Activated naive CD4-positive, alpha-beta T cell treated with anti-CD3 and anti-CD28 coated beads, Interleukin-2, amount 50 U/mL, for 24 hours (primary cell): ENCODE data around the gene DPYD.

Source experiments
- H3K27ac Mint-ChIP-seq: one replicate; pipeline ENCODE4 v1.8.0; 2021; ENCODE audit warnings: mild to moderate bottlenecking, mixed read lengths
- H3K27me3 Mint-ChIP-seq: one replicate; pipeline ENCODE4 v1.8.0; 2021; ENCODE audit warnings: mixed read lengths
- H3K36me3 Mint-ChIP-seq: one replicate; pipeline ENCODE4 v1.8.0; 2021; ENCODE audit warnings: mixed read lengths
- H3K4me1 Mint-ChIP-seq: one replicate; pipeline ENCODE4 v1.8.0; 2021; ENCODE audit warnings: mixed read lengths
- H3K4me3 Mint-ChIP-seq: one replicate; pipeline ENCODE4 v1.8.0; 2021; ENCODE audit warnings: mild to moderate bottlenecking, mixed read lengths
- H3K9me3 Mint-ChIP-seq: one replicate; pipeline ENCODE4 v1.8.0; 2021; ENCODE audit warnings: mixed read lengths

DPYD gene

DNA sequence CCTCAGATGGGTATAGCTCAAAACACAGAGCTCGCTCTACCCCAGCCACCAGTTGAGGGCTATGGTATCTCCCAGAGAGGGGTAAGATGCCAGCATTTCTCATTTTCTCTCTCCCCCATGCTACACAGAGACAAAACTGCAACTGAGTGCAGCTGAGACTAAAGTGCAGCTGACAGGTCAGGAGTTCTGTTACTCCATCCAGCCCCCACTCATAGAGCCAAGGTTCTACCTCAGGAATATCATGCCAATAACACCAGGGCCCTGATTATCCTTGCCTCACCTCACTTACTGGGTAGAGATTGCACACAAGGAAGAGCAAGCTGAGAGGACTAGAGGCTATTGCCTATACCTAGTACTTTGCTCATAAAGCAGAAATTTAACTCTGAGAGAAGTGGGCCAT lies 34.6 kb downstream of the DPYD start:
- Mint-ChIP-seq H3K9me3 (peaks cover 18% of the 10 kb centered on the region), H3K27ac (no peak overlapping the region), H3K4me3 (no peak overlapping the region), H3K4me1 (peaks cover 38% of the 10 kb centered on the region), H3K27me3 (no peaks in the 10 kb centered on the region), H3K36me3 (peaks cover 27% of the 10 kb centered on the region)

GRCh38 chr1:97883823-97884222 lies 37.0 kb downstream of the DPYD start:
- Mint-ChIP-seq H3K27ac (no peak overlapping the region), H3K27me3 (no peaks in the 10 kb centered on the region), H3K36me3 (peaks cover 24% of the 10 kb centered on the region), H3K4me1 (peaks cover 38% of the 10 kb centered on the region), H3K4me3 (no peak overlapping the region), H3K9me3 (peaks cover 10% of the 10 kb centered on the region)

DNA sequence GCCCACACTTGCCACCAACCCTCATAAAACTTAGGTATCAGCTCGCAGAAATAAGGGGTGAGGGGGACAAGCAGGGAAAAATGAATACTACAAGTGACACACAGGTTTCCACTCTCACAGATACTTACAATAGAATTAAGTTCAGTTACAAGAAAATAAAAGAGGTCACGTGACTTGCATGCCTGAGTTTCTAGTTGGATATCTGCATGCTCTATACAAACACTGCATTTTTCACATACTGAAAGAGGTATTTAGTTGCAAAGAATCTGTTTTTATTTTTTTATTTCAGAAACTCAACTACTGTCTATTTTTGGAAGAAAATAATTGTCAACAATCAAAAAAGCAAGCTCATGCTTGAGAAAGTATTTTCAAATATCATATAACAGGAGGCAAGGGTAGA lies 43.5 kb downstream of the DPYD start:
- Mint-ChIP-seq H3K4me1 (peaks cover 16% of the 10 kb centered on the region), H3K27me3 (no peaks in the 10 kb centered on the region), H3K36me3 (peaks cover 22% of the 10 kb centered on the region), H3K9me3 (no peaks in the 10 kb centered on the region), H3K4me3 (no peak overlapping the region), H3K27ac (no peak overlapping the region)

- Mint-ChIP-seq H3K4me1 (peaks cover 20% of the 10 kb centered on the region), H3K27ac (no peak overlapping the region), H3K27me3 (no peaks in the 10 kb centered on the region), H3K9me3 (no peaks in the 10 kb centered on the region), H3K36me3 (peaks cover 26% of the 10 kb centered on the region), H3K4me3 (no peak overlapping the region)
These were observed 44.8 kb downstream of the DPYD start for GRCh38 chr1:97875996-97876395.

DNA sequence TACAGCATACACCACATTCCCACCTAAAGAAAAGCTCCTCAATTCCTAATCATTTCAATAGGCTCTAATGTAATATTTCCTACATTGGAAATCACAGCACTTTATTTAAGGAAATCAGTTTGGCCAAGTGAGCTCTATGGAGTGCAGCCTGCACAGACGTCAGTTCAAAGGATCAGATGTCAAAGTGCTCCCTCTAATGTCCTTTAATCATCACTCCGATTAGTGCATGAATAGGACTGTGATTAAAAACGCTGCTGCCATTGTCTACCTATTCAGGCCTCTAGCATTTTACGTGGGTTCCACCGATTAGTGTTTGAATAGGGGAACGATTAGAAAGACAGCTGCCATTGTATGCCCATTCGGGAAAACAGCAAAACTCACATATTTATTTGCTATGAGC lies 50.2 kb downstream of the DPYD start:
- H3K27me3 Mint-ChIP-seq, result no peaks in the 10 kb centered on the region
- no peak overlapping the region for H3K4me3 Mint-ChIP-seq
- no peaks in the 10 kb centered on the region for H3K9me3 Mint-ChIP-seq
- peaks cover 28% of the 10 kb centered on the region for H3K4me1 Mint-ChIP-seq
- peaks cover 29% of the 10 kb centered on the region for H3K36me3 Mint-ChIP-seq
- no peak overlapping the region for H3K27ac Mint-ChIP-seq

- peaks cover 27% of the 10 kb centered on the region for H3K36me3 Mint-ChIP-seq
- no peaks in the 10 kb centered on the region for H3K9me3 Mint-ChIP-seq
- peaks cover 40% of the 10 kb centered on the region for H3K4me1 Mint-ChIP-seq
- H3K27me3 Mint-ChIP-seq, result no peaks in the 10 kb centered on the region
- no peak overlapping the region for H3K27ac Mint-ChIP-seq
- H3K4me3 Mint-ChIP-seq, result no peak overlapping the region
These were observed 51.4 kb downstream of the DPYD start for GRCh38 chr1:97869441-97869840.

- H3K4me1 Mint-ChIP-seq, result peaks cover 42% of the 10 kb centered on the region
- H3K9me3 Mint-ChIP-seq, result no peaks in the 10 kb centered on the region
- H3K36me3 Mint-ChIP-seq, result peaks cover 22% of the 10 kb centered on the region
- H3K4me3 Mint-ChIP-seq, result no peak overlapping the region
- H3K27me3 Mint-ChIP-seq, result no peaks in the 10 kb centered on the region
- H3K27ac Mint-ChIP-seq, result no peak overlapping the region
These were observed 53.7 kb downstream of the DPYD start for GRCh38 chr1:97867127-97867526.

DNA sequence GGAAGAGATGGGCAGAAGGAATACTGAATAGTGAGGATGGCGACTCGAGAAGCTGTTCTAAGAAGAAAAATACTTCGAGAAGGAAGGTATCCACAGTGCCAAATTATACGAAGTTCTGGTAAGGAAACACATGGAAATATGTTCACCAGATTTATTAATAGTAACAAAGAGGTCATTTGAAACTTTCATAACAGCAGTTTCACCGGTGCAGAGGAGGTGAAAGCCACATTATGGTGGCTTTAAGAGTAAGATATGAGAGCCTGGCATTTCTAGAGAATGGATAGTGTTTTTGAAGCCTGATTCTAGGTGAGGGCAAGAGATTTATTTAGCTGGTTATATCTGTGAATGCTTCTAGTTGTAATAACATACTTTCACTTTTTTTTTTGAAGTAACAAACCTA lies 56.2 kb downstream of the DPYD start:
- Mint-ChIP-seq H3K4me1 (peaks cover 39% of the 10 kb centered on the region), H3K27me3 (no peaks in the 10 kb centered on the region), H3K9me3 (no peaks in the 10 kb centered on the region), H3K27ac (no peak overlapping the region), H3K4me3 (no peak overlapping the region), H3K36me3 (peaks cover 17% of the 10 kb centered on the region)

- Mint-ChIP-seq H3K27me3 (no peaks in the 10 kb centered on the region), H3K27ac (no peak overlapping the region), H3K4me3 (no peak overlapping the region), H3K9me3 (no peaks in the 10 kb centered on the region), H3K36me3 (peaks cover 15% of the 10 kb centered on the region), H3K4me1 (peaks cover 46% of the 10 kb centered on the region)
These were observed 67.6 kb downstream of the DPYD start for GRCh38 chr1:97853221-97853620.

DNA sequence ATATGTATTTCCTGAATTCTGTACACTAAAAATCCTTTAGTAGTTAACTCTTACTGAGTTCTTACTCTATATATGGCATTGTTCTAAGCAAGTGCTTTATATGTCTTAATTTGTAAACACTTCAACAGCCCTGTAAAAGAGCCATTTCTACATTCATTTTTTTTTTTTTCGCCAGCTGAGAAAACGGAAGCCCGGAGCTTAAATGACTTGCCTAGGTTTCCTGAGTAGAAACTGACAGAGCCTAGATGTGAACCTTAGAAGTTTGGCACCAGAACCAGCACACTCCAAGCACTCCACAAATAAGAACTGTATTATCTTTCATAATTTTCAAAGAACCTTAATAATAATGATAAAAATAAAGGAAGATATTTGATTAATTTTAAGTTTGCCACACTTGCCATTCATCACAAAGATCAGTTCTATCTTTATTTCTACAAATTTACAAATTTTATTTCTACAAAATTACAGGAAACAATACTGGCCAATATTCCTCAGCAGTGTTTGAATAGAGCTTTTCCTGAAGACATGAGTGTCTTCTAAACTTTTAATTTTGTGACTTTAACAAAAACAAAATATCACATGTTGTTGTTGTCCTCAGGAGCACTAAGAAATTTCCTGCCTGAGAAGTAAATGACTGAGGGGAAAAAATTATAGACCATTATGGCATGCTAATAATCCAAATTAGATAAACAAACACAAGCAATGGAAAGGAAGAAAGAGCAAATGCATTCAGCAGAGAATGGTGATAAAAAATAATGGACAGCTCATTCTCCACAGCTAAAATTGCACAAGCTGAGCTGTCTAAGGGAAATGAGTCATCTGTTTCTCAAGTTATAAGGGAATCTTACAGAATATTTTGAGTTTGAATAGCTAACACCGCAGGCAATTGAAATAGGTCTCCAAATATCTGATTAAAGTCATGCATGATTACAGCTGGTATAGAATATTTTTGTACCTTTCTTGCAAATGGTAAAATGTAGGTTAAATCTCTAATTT lies 71.2 kb downstream of the DPYD start:
- peak overlapping the region; percentile 60 for H3K4me3 Mint-ChIP-seq
- no peaks in the 10 kb centered on the region for H3K27me3 Mint-ChIP-seq
- H3K9me3 Mint-ChIP-seq, result no peaks in the 10 kb centered on the region
- peak overlapping the region; percentile 76 for H3K27ac Mint-ChIP-seq
- H3K4me1 Mint-ChIP-seq, result peaks cover 34% of the 10 kb centered on the region
- peaks cover 10% of the 10 kb centered on the region for H3K36me3 Mint-ChIP-seq

GRCh38 chr1:97845805-97846204 lies 75.0 kb downstream of the DPYD start:
- no peaks in the 10 kb centered on the region for H3K9me3 Mint-ChIP-seq
- H3K36me3 Mint-ChIP-seq, result peaks cover 10% of the 10 kb centered on the region
- no peak overlapping the region for H3K4me3 Mint-ChIP-seq
- no peak overlapping the region for H3K27ac Mint-ChIP-seq
- H3K27me3 Mint-ChIP-seq, result no peaks in the 10 kb centered on the region
- H3K4me1 Mint-ChIP-seq, result peaks cover 17% of the 10 kb centered on the region

GRCh38 chr1:97844552-97845089 lies 76.2 kb downstream of the DPYD start:
- H3K27ac Mint-ChIP-seq, result no peak overlapping the region
- peaks cover 7% of the 10 kb centered on the region for H3K4me1 Mint-ChIP-seq
- H3K36me3 Mint-ChIP-seq, result peaks cover 8% of the 10 kb centered on the region
- H3K4me3 Mint-ChIP-seq, result no peak overlapping the region
- H3K27me3 Mint-ChIP-seq, result no peaks in the 10 kb centered on the region
- no peaks in the 10 kb centered on the region for H3K9me3 Mint-ChIP-seq

GRCh38 chr1:97841338-97841737 lies 79.5 kb downstream of the DPYD start:
- Mint-ChIP-seq H3K36me3 (peaks cover 10% of the 10 kb centered on the region), H3K9me3 (no peaks in the 10 kb centered on the region), H3K27ac (no peak overlapping the region), H3K4me1 (peaks cover 7% of the 10 kb centered on the region), H3K27me3 (no peaks in the 10 kb centered on the region), H3K4me3 (no peak overlapping the region)

GRCh38 chr1:97837161-97837560 lies 83.7 kb downstream of the DPYD start:
- Mint-ChIP-seq H3K9me3 (no peaks in the 10 kb centered on the region), H3K27me3 (no peaks in the 10 kb centered on the region), H3K4me3 (no peak overlapping the region), H3K27ac (no peak overlapping the region), H3K4me1 (peaks cover 11% of the 10 kb centered on the region), H3K36me3 (peaks cover 6% of the 10 kb centered on the region)

GRCh38 chr1:97834899-97835298 lies 85.9 kb downstream of the DPYD start:
- H3K36me3 Mint-ChIP-seq, result peaks cover 4% of the 10 kb centered on the region
- H3K27ac Mint-ChIP-seq, result no peak overlapping the region
- peaks cover 11% of the 10 kb centered on the region for H3K4me1 Mint-ChIP-seq
- H3K9me3 Mint-ChIP-seq, result no peaks in the 10 kb centered on the region
- H3K27me3 Mint-ChIP-seq, result no peaks in the 10 kb centered on the region
- H3K4me3 Mint-ChIP-seq, result no peak overlapping the region

DNA sequence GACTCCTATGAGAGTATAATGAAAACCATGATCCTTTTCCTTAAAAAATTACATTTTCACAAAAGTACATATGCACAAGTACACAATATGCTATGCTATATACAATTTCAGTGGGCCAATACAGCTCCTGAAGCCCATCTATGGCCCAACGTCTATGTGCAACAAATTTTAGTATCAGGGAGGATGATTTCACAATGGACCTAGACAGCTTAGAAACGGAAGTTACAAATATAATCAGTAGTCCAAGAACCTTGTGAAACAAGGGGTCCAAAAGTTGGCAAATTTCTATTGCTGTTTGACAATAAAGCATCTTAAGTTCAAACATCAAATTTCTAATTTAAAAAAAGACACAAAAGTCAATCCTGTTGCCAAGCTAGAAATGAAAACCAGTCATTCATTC lies 87.0 kb downstream of the DPYD start:
- Mint-ChIP-seq H3K4me1 (peaks cover 4% of the 10 kb centered on the region), H3K36me3 (peaks cover 1% of the 10 kb centered on the region), H3K9me3 (no peaks in the 10 kb centered on the region), H3K27ac (no peak overlapping the region), H3K4me3 (no peak overlapping the region), H3K27me3 (no peaks in the 10 kb centered on the region)
